SK-N-SH (cell line): ENCODE results near the gene EBP. TPM values are rescaled to one million over a fixed set of nuclear protein-coding genes. Genes with fewer than 3 reads are reported as not detected.

Experiments used
- CTCF ChIA-PET: fragments of 300-600, 350-600 bp; formaldehyde crosslinking; extraction: SDS; loops from one replicate; lab custom pipeline; 2021; lab: Yijun Ruan, JAX
- POLR2A ChIA-PET: fragments of 350-600 bp; sonication (Branson Sonifier 250); formaldehyde crosslinking; extraction: SDS; loops from one replicate; lab custom pipeline; 2020; ENCODE audit warnings: antibody characterized with exemption, inconsistent platforms; lab: Yijun Ruan, JAX
- DNase-seq: peaks from one replicate; pipeline ENCODE4 v3.0.0; 2012
- H2AFZ ChIP-seq: fragments of 200-600 bp; sonication (generic); 2 replicates; pipeline ENCODE4 v1.8.1; 2016; ENCODE audit warnings: antibody characterized with exemption, mild to moderate bottlenecking, low read depth
- H3F3A ChIP-seq: fragments of 200-600 bp; sonication (generic); replicated peaks from 2 replicates; pipeline ENCODE3; 2016; ENCODE audit warnings: antibody characterized with exemption, mild to moderate bottlenecking; ENCODE audit not compliant: insufficient read depth
- H3K27ac ChIP-seq, 2 experiments: fragments of 200-500 bp in 1 of 2; fragments of 200-600 bp in 1 of 2; sonication (Bioruptor generic) in 1 of 2; sonication (generic), shearing (Covaris generic) in 1 of 2; 2 replicates each; pipeline versions ENCODE4 v1.5.1 to v1.6.1; 2014 to 2016; ENCODE audit warnings: low read depth in 2 of 2, inconsistent platforms in 1 of 2, low read length in 1 of 2, mild to moderate bottlenecking in 1 of 2, mixed read lengths in 1 of 2
- H3K27me3 ChIP-seq: fragments of 200-600 bp; sonication (generic), shearing (Covaris generic); 2 replicates; pipeline ENCODE4 v1.6.1; 2016; ENCODE audit warnings: mixed run types; ENCODE audit not compliant: insufficient read depth
- H3K36me3 ChIP-seq, 2 experiments: fragments of 200-500 bp in 1 of 2; fragments of 200-600 bp in 1 of 2; sonication (Bioruptor generic) in 1 of 2; sonication (generic) in 1 of 2; replicated peaks in 1 of 2; 2 replicates each; pipeline versions ENCODE3 to v1.5.1; 2014 to 2016; ENCODE audit warnings: low read length in 1 of 2, mild to moderate bottlenecking in 1 of 2; ENCODE audit not compliant: insufficient read depth in 2 of 2, control insufficient read depth in 1 of 2
- H3K4me1 ChIP-seq, 2 experiments: fragments of 200-500 bp in 1 of 2; fragments of 200-600 bp in 1 of 2; sonication (Bioruptor generic) in 1 of 2; sonication (generic), shearing (Covaris generic) in 1 of 2; 2 replicates each; pipeline versions ENCODE4 v1.5.1 to v1.6.1; 2014 to 2016; ENCODE audit warnings: low read depth in 1 of 2, low read length in 1 of 2, mixed run types in 1 of 2; ENCODE audit not compliant: insufficient read depth in 2 of 2, control insufficient read depth in 1 of 2
- H3K4me2 ChIP-seq: fragments of 200-600 bp; sonication (generic), shearing (Covaris generic); 2 replicates; pipeline ENCODE4 v1.6.1; 2017; ENCODE audit warnings: mixed run types
- H3K4me3 ChIP-seq, 2 experiments: fragments of 200-500 bp in 1 of 2; fragments of 200-600 bp in 1 of 2; sonication (Bioruptor generic) in 1 of 2; sonication (generic), shearing (Covaris generic) in 1 of 2; 2 replicates each; pipeline versions ENCODE4 v1.5.1 to v1.8.1; 2014 to 2016; ENCODE audit warnings: low read depth in 2 of 2, inconsistent platforms in 1 of 2, low read length in 1 of 2, mild to moderate bottlenecking in 1 of 2, mixed read lengths in 1 of 2, moderate library complexity in 1 of 2
- H3K79me2 ChIP-seq: fragments of 200-600 bp; sonication (generic); 2 replicates; pipeline ENCODE4 v1.8.1; 2017; ENCODE audit warnings: mild to moderate bottlenecking; ENCODE audit not compliant: insufficient read depth
- H3K9ac ChIP-seq: fragments of 200-600 bp; sonication (generic); 2 replicates; pipeline ENCODE4 v1.6.1; 2017; ENCODE audit warnings: mixed run types
- H3K9me2 ChIP-seq: fragments of 200-600 bp; sonication (generic); 2 replicates; pipeline ENCODE4 v1.6.1; 2017; ENCODE audit warnings: mixed run types
- H3K9me3 ChIP-seq: fragments of 200-600 bp; sonication (generic); 2 replicates; pipeline ENCODE4 v1.6.1; 2017; ENCODE audit warnings: mixed run types, mild to moderate bottlenecking, moderate library complexity
- H4K20me1 ChIP-seq: fragments of 200-600 bp; sonication (generic); 2 replicates; pipeline ENCODE4 v1.6.1; 2017; ENCODE audit warnings: mild to moderate bottlenecking, mixed run types; ENCODE audit not compliant: insufficient read depth
- EP300 ChIP-seq, 2 experiments: IDR thresholded peaks; 2 replicates each; pipeline versions ENCODE4 v1.4.0 to v1.6.1; 2012; ENCODE audit warnings: borderline replicate concordance in 1 of 2, low read depth in 1 of 2, low read length in 1 of 2
- EZH2phosphoT487 ChIP-seq: fragments of 200-600 bp; sonication (generic); IDR thresholded peaks from 2 replicates; pipeline ENCODE4 v1.6.1; 2017; ENCODE audit warnings: low read depth, mixed run types, mild to moderate bottlenecking, antibody characterized with exemption, moderate library complexity, borderline replicate concordance
- GABPA ChIP-seq: IDR thresholded peaks from 2 replicates; pipeline ENCODE4 v1.4.0; 2012; ENCODE audit warnings: low read depth, mild to moderate bottlenecking
- MAX ChIP-seq: IDR thresholded peaks from 2 replicates; pipeline ENCODE4 v1.4.0; 2012; ENCODE audit warnings: low read depth
- MXI1 ChIP-seq: IDR thresholded peaks from 2 replicates; pipeline ENCODE4 v1.6.1; 2012; ENCODE audit warnings: mild to moderate bottlenecking, low read depth, low read length, improper control_type of control experiment
- POLR2AphosphoS5 ChIP-seq: IDR thresholded peaks from 2 replicates; pipeline ENCODE4 v1.6.1; 2012; ENCODE audit warnings: low read depth, low read length
- RCOR1 ChIP-seq: fragments of 150-350 bp; IDR thresholded peaks from 2 replicates; pipeline ENCODE4 v1.6.1; 2017; ENCODE audit warnings: antibody characterized with exemption, low read length
- SIN3A ChIP-seq: IDR thresholded peaks from 2 replicates; pipeline ENCODE4 v1.6.1; 2012; ENCODE audit warnings: low read depth, mild to moderate bottlenecking, low read length, moderate library complexity, borderline replicate concordance
- SMC3 ChIP-seq: IDR thresholded peaks from 2 replicates; pipeline ENCODE4 v1.6.1; 2012; ENCODE audit warnings: low read depth, low read length, improper control_type of control experiment
- TAF1 ChIP-seq: IDR thresholded peaks from 2 replicates; pipeline ENCODE4 v1.6.1; 2012; ENCODE audit warnings: low read depth, mild to moderate bottlenecking, low read length, moderate library complexity, borderline replicate concordance
- TEAD4 ChIP-seq: IDR thresholded peaks from 2 replicates; pipeline ENCODE4 v1.4.0; 2012; ENCODE audit warnings: mild to moderate bottlenecking, borderline replicate concordance; ENCODE audit not compliant: insufficient read depth
- YY1 ChIP-seq: IDR thresholded peaks from 2 replicates; pipeline ENCODE4 v1.4.0; 2012; ENCODE audit warnings: low read depth, mild to moderate bottlenecking
- WGBS: methylation state at CpG from one replicate; pipeline ENCODE4 v1.1.6; 2017; ENCODE audit warnings: low lambda C conversion rate; 5-methylcytosine and 5-hydroxymethylcytosine counted together
- polyA plus RNA-seq, 3 experiments: library from polyadenylated mRNA; depleted of rRNA; stranded (reverse); fragments of >200 nt; gene quantifications; 2 replicates each; pipeline ENCODE4 v1.2.3, GENCODE V29; 2012

Gene EBP
- polyA plus RNA-seq, 1 of the 3 experiments (the other 2 are of a cell fraction) = 30.2 TPM

DNA sequence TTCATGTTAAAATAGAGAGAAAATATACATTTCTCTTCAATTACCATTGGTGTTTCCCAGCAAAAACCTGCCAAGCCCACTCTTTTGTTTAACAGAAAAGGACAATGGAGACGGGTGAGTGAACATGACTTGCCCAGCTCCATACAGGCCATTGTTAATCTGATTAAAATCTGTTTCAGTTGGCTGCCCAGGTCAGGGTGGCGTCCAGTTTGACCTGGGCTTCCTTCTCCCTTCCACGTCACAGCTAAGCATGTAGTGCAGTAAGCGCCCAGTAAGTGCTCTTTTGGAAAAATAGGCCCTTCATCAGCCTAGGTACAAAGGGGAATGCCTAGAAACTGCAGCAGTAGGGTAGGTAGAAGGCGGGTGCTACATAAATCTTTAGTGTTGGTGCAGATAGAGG lies 14.4 kb upstream of the EBP start:
- 68% methylated on average over 5 of the region's 5 CpGs for WGBS
- Histone ChIP-seq H3K36me3 (no peaks in the 10 kb centered on the region), H3K9me2 (no peaks in the 10 kb centered on the region), H3K27ac (no peak overlapping the region), H3K4me3 (no peak overlapping the region), H3F3A (no peaks in the 10 kb centered on the region), H3K79me2 (no peaks in the 10 kb centered on the region), H3K9me3 (no peaks in the 10 kb centered on the region), H3K4me1 (peaks cover 0 to 7% of the 10 kb centered on the region in 2 experiments; a peak in 1 of 4 replicates), H3K4me2 (no peak overlapping the region), H3K9ac (no peak overlapping the region)
- no peak for DNase-seq
- TF ChIP-seq RCOR1 (no peak), SMC3 (no peak), SIN3A (no peak), EP300 (IDR thresholded peaks at IDR 0.05; ENCODE audit: borderline replicate concordance in 1 of 2, low read depth in 1 of 2, low read length in 1 of 2) (no peak), EZH2phosphoT487 (no peak), MXI1 (no peak), YY1 (no peak), GABPA (no peak), TEAD4 (no peak)
- TF ChIP-seq, all 33 proteins: peak for 0
- Histone ChIP-seq H4K20me1 (no peaks in the 10 kb centered on the region), H2AFZ (no peak overlapping the region), H3K27me3 (no peaks in the 10 kb centered on the region; the same call in 1 of the 2 replicates)
- ChIA-PET POLR2A (no interaction called here), CTCF (interaction anchor here (1.2 kb wide), 1 partner anchor 12 kb away, joined by 3 read pairs; no protein-coding TSS in a partner anchor)

GRCh38 chrX:48508400-48509244 lies 13.0 kb upstream of the EBP start, which contains the start of gene PORCN:
Gene PORCN, plus strand, starts transcription at chrX:48508992. Its CDS starts 829 bp downstream, at chrX:48509821.
- H3K27ac ChIP-seq = peak within 1 kb of the TSS in 1 of 2 experiments; percentile 48; a peak in 1 of 4 replicates
- no peaks in the 10 kb centered on the region for H4K20me1 ChIP-seq
- ChIA-PET CTCF (interaction anchor here (1.2 kb wide), 1 partner anchor 11 kb away, joined by 3 read pairs; no protein-coding TSS in a partner anchor), POLR2A (no interaction called here)
- H3K4me3 ChIP-seq = peak within 1 kb of the TSS; percentile 64 to 68
- H3K9ac ChIP-seq = peak within 1 kb of the TSS; percentile 70
- H3K79me2 ChIP-seq = no peaks in the 10 kb centered on the region
- TF ChIP-seq MAX (0 out of 2 replicates have a peak, but pooled peaks have one; percentile 25), MXI1 (peak; percentile 26; the same call in 1 of the 2 replicates), SIN3A (no peak), TAF1 (peak; percentile 28; the same call in 1 of the 2 replicates), POLR2AphosphoS5 (peak; percentile 67; the same call in 1 of the 2 replicates)
- WGBS = 44% methylated on average over 32 of the region's 65 CpGs
- peaks cover 0 to 12% of the 10 kb centered on the region in 2 experiments; a peak in 1 of 4 replicates for H3K4me1 ChIP-seq
- H3F3A ChIP-seq = no peaks in the 10 kb centered on the region
- H3K9me2 ChIP-seq = no peaks in the 10 kb centered on the region
- H3K4me2 ChIP-seq = peak within 1 kb of the TSS; percentile 82
- peak within 1 kb of the TSS; percentile 84 for H2AFZ ChIP-seq
- H3K27me3 ChIP-seq = no peaks in the 10 kb centered on the region; the same call in 1 of the 2 replicates
- no peaks in the 10 kb centered on the region for H3K36me3 ChIP-seq
- no peaks in the 10 kb centered on the region for H3K9me3 ChIP-seq
- DNase-seq = peak; percentile 92
